ENCODE measurements around the gene NCS1. TPM values are rescaled to one million over a fixed set of nuclear protein-coding genes. Genes with fewer than 3 reads are reported as not detected.

The NCS1 gene
- total RNA-seq, 1 experiment from 2014 or later, result 18.2 TPM

- ChIA-PET CTCF (no interaction called here), POLR2A (no interaction called here)
- DNase-seq, result no peak
- no peaks in the 10 kb centered on the region for H3K4me1 Mint-ChIP-seq (ENCODE audit: low read depth, unreplicated experiment)
- no TSS peak for BruUV-seq (replicated peaks)
- intact Hi-C loops (cut with micrococcal nuclease; ENCODE audit: unreplicated experiment), result no loop called here
- no peaks in the 10 kb centered on the region for H3K4me1 ChIP-seq
- no peaks in the 10 kb centered on the region for H3K9me3 ChIP-seq
- no peak for TF ChIP-seq CTCF (IDR thresholded peaks at IDR 0.05; ENCODE audit: insufficient read depth in 1 of 2, low read depth in 1 of 2, low read length in 1 of 2, severe bottlenecking in 1 of 2, unreplicated experiment in 1 of 2)
- H3K36me3 ChIP-seq (ENCODE audit: control insufficient read depth, insufficient read depth, low read length), result no peaks in the 10 kb centered on the region; the same call in 1 of the 2 replicates
- H3K27me3 Mint-ChIP-seq (ENCODE audit: insufficient read depth, unreplicated experiment), result no peaks in the 10 kb centered on the region
- no peaks in the 10 kb centered on the region for H3K27me3 ChIP-seq (replicated peaks; ENCODE audit: control insufficient read depth, insufficient read depth, low read length)
- H3K27ac Mint-ChIP-seq (ENCODE audit: unreplicated experiment), result no peak overlapping the region
- no peaks in the 10 kb centered on the region for H3K9me3 Mint-ChIP-seq (ENCODE audit: unreplicated experiment)
- no peak overlapping the region for H3K4me3 Mint-ChIP-seq (ENCODE audit: unreplicated experiment)
- H3K4me3 ChIP-seq (ENCODE audit: low read depth, low read length), result no peak overlapping the region
- peaks cover 9% of the 10 kb centered on the region for H3K36me3 Mint-ChIP-seq (ENCODE audit: insufficient read depth, unreplicated experiment)
These were observed 55.6 kb downstream of the NCS1 start for GRCh38 chr9:130227833-130228232.

GRCh38 chr9:130229759-130230158, 57.6 kb downstream of the NCS1 start:
- POLR2A ChIA-PET, result no interaction called here
- DNase-seq, result no peak
- Histone ChIP-seq H3K4me3 (ENCODE audit: low read depth, low read length) (no peak overlapping the region), H3K4me1 (no peaks in the 10 kb centered on the region), H3K36me3 (ENCODE audit: control insufficient read depth, insufficient read depth, low read length) (no peaks in the 10 kb centered on the region; the same call in 1 of the 2 replicates), H3K9me3 (no peaks in the 10 kb centered on the region), H3K27me3 (replicated peaks; ENCODE audit: control insufficient read depth, insufficient read depth, low read length) (no peaks in the 10 kb centered on the region)
- H3K9me3 Mint-ChIP-seq (ENCODE audit: unreplicated experiment), result no peaks in the 10 kb centered on the region
- no TSS peak for BruUV-seq (replicated peaks)
- CTCF ChIA-PET, result no interaction called here
- H3K4me1 Mint-ChIP-seq (ENCODE audit: low read depth, unreplicated experiment), result no peaks in the 10 kb centered on the region
- H3K27ac Mint-ChIP-seq (ENCODE audit: unreplicated experiment), result no peak overlapping the region
- H3K36me3 Mint-ChIP-seq (ENCODE audit: insufficient read depth, unreplicated experiment), result peaks cover 12% of the 10 kb centered on the region
- TF ChIP-seq CTCF (IDR thresholded peaks at IDR 0.05; ENCODE audit: insufficient read depth in 1 of 2, low read depth in 1 of 2, low read length in 1 of 2, severe bottlenecking in 1 of 2, unreplicated experiment in 1 of 2), result no peak
- H3K4me3 Mint-ChIP-seq (ENCODE audit: unreplicated experiment), result no peak overlapping the region
- H3K27me3 Mint-ChIP-seq (ENCODE audit: insufficient read depth, unreplicated experiment), result no peaks in the 10 kb centered on the region
- intact Hi-C loops (cut with micrococcal nuclease; ENCODE audit: unreplicated experiment), result no loop called here

- TF ChIP-seq CTCF (IDR thresholded peaks at IDR 0.05; ENCODE audit: insufficient read depth in 1 of 2, low read depth in 1 of 2, low read length in 1 of 2, severe bottlenecking in 1 of 2, unreplicated experiment in 1 of 2), result no peak
- no peak for DNase-seq
- H3K4me1 Mint-ChIP-seq (ENCODE audit: low read depth, unreplicated experiment), result no peaks in the 10 kb centered on the region
- ChIA-PET POLR2A (no interaction called here), CTCF (no interaction called here)
- no peaks in the 10 kb centered on the region for H3K9me3 Mint-ChIP-seq (ENCODE audit: unreplicated experiment)
- H3K4me3 Mint-ChIP-seq (ENCODE audit: unreplicated experiment), result no peak overlapping the region
- peaks cover 14% of the 10 kb centered on the region for H3K36me3 Mint-ChIP-seq (ENCODE audit: insufficient read depth, unreplicated experiment)
- Histone ChIP-seq H3K4me3 (ENCODE audit: low read depth, low read length) (no peak overlapping the region), H3K36me3 (ENCODE audit: control insufficient read depth, insufficient read depth, low read length) (no peaks in the 10 kb centered on the region; the same call in 1 of the 2 replicates), H3K9me3 (no peaks in the 10 kb centered on the region), H3K4me1 (no peaks in the 10 kb centered on the region), H3K27me3 (replicated peaks; ENCODE audit: control insufficient read depth, insufficient read depth, low read length) (no peaks in the 10 kb centered on the region)
- intact Hi-C loops (cut with micrococcal nuclease; ENCODE audit: unreplicated experiment), result no loop called here
- BruUV-seq (replicated peaks), result no TSS peak
- no peak overlapping the region for H3K27ac Mint-ChIP-seq (ENCODE audit: unreplicated experiment)
- H3K27me3 Mint-ChIP-seq (ENCODE audit: insufficient read depth, unreplicated experiment), result no peaks in the 10 kb centered on the region
These were observed 58.4 kb downstream of the NCS1 start for GRCh38 chr9:130230631-130231030.

Data from Caco-2 (cell line).